CD14-positive monocyte (primary cell): ENCODE data around the gene ITGB2. TPM values are rescaled to one million over a fixed set of nuclear protein-coding genes. Genes with fewer than 3 reads are reported as not detected.
"Not testable (repeated sequence)": the region's sequence is repeated elsewhere in the genome, so short reads cannot be mapped to it uniquely, and the experiment has no call there.

ENCODE experiments used
- DNase-seq, 3 donors: peaks; one replicate each; pipeline ENCODE4 v3.0.0-alpha.2; 2011 to 2022
- H2AFZ ChIP-seq: 2 replicates; pipeline ENCODE4 v1.6.0; 2012; ENCODE audit warnings: mild to moderate bottlenecking, low read depth, low read length, inconsistent platforms; ENCODE audit not compliant: insufficient read depth, poor library complexity, severe bottlenecking
- H3K27ac ChIP-seq, 2 donors: 1 replicate in 1 of 2; 2 replicates in 1 of 2; pipeline ENCODE4 v1.5.1; 2012 to 2013; ENCODE audit warnings: low read length in 2 of 2, control low read depth in 1 of 2, inconsistent platforms in 1 of 2, low read depth in 1 of 2, mild to moderate bottlenecking in 1 of 2
- H3K27me3 ChIP-seq, 2 donors: one replicate each; pipeline versions ENCODE4 v1.6.0 to v1.6.1; 2011 to 2013; ENCODE audit warnings: low read length in 2 of 2; ENCODE audit not compliant: control insufficient read depth in 2 of 2, insufficient read depth in 2 of 2
- H3K36me3 ChIP-seq, 2 donors: replicated peaks in 1 of 2; 1 replicate in 1 of 2; 2 replicates in 1 of 2; pipeline versions ENCODE4 v1.5.1 to v1.6.1; 2012 to 2013; ENCODE audit warnings: low read length in 2 of 2, control low read depth in 1 of 2, inconsistent platforms in 1 of 2, mild to moderate bottlenecking in 1 of 2; ENCODE audit not compliant: insufficient read depth in 2 of 2, control insufficient read depth in 1 of 2
- H3K4me1 ChIP-seq, 2 donors: 1 replicate in 1 of 2; 2 replicates in 1 of 2; pipeline versions ENCODE4 v1.5.1 to v1.6.1; 2012 to 2013; ENCODE audit warnings: low read length in 2 of 2, control low read depth in 1 of 2, inconsistent platforms in 1 of 2, mild to moderate bottlenecking in 1 of 2, moderate library complexity in 1 of 2; ENCODE audit not compliant: insufficient read depth in 2 of 2, control insufficient read depth in 1 of 2
- H3K4me2 ChIP-seq: replicated peaks from 2 replicates; pipeline ENCODE3; 2012; ENCODE audit warnings: low read length, moderate library complexity, mild to moderate bottlenecking; ENCODE audit not compliant: poor library complexity, severe bottlenecking; ENCODE audit errors: extremely low read depth
- H3K4me3 ChIP-seq, 3 experiments: fragments of 200-600 bp in 1 of 3; sonication (generic) in 1 of 3; replicated peaks in 1 of 3; 1 replicate in 2 of 3; 2 replicates in 1 of 3; pipeline ENCODE4 v1.5.1; 2011 to 2013; ENCODE audit warnings: low read length in 3 of 3, mild to moderate bottlenecking in 3 of 3, control low read depth in 2 of 3, low read depth in 2 of 3, inconsistent platforms in 1 of 3, moderate library complexity in 1 of 3
- H3K79me2 ChIP-seq: 2 replicates; pipeline ENCODE4 v1.6.0; 2012; ENCODE audit warnings: mild to moderate bottlenecking, control low read depth, inconsistent platforms, low read length, moderate library complexity; ENCODE audit not compliant: insufficient read depth
- H3K9ac ChIP-seq: 2 replicates; pipeline ENCODE4 v1.6.0; 2017; ENCODE audit warnings: low read length, mild to moderate bottlenecking; ENCODE audit not compliant: insufficient read depth, poor library complexity, severe bottlenecking
- H3K9me3 ChIP-seq, 2 donors: replicated peaks in 1 of 2; 1 replicate in 1 of 2; 2 replicates in 1 of 2; pipeline versions ENCODE4 v1.5.1 to v1.6.1; 2012 to 2013; ENCODE audit warnings: low read length in 2 of 2, control low read depth in 1 of 2; ENCODE audit not compliant: control insufficient read depth in 1 of 2, insufficient read depth in 1 of 2
- H4K20me1 ChIP-seq: 2 replicates; pipeline ENCODE4 v1.6.0; 2012; ENCODE audit warnings: mild to moderate bottlenecking, low read length, control low read depth, moderate library complexity; ENCODE audit not compliant: insufficient read depth
- H3K27ac Mint-ChIP-seq, 7 donors: one replicate each; pipeline ENCODE4 v1.8.0; 2020; ENCODE audit warnings: mild to moderate bottlenecking in 7 of 7, mixed read lengths in 7 of 7, moderate library complexity in 6 of 7, inconsistent platforms in 2 of 7
- H3K27me3 Mint-ChIP-seq, 3 donors: one replicate each; pipeline ENCODE4 v1.8.0; 2021 to 2022; ENCODE audit warnings: low read depth in 3 of 3, mild to moderate bottlenecking in 3 of 3, mixed read lengths in 3 of 3, moderate library complexity in 3 of 3, inconsistent platforms in 1 of 3
- H3K36me3 Mint-ChIP-seq, 2 donors: one replicate each; pipeline ENCODE4 v1.8.0; 2020; ENCODE audit warnings: mixed read lengths in 2 of 2, inconsistent platforms in 1 of 2, mild to moderate bottlenecking in 1 of 2
- H3K4me1 Mint-ChIP-seq: one replicate; pipeline ENCODE4 v1.8.0; 2020; ENCODE audit warnings: mild to moderate bottlenecking, mixed read lengths
- H3K4me3 Mint-ChIP-seq, 2 donors: one replicate each; pipeline ENCODE4 v1.8.0; 2020; ENCODE audit warnings: mild to moderate bottlenecking in 2 of 2, mixed read lengths in 2 of 2, moderate library complexity in 1 of 2
- H3K9me3 Mint-ChIP-seq, 7 donors: one replicate each; pipeline ENCODE4 v1.8.0; 2020 to 2022; ENCODE audit warnings: mixed read lengths in 7 of 7, mild to moderate bottlenecking in 6 of 7, moderate library complexity in 6 of 7, inconsistent platforms in 2 of 7
- CTCF ChIP-seq: fragments of 200-600 bp; IDR thresholded peaks from one replicate; pipeline ENCODE4 v1.8.0; 2022; ENCODE audit warnings: antibody characterized with exemption, mild to moderate bottlenecking
- WGBS: methylation state at CpG from one replicate; pipeline ENCODE4 v1.1.5; 2013; ENCODE audit warnings: missing lambda C conversion rate; ENCODE audit not compliant: insufficient coverage; 5-methylcytosine and 5-hydroxymethylcytosine counted together
- intact Hi-C, 2 donors: fragments of 100-400 bp; cut with micrococcal nuclease; formaldehyde crosslinking; loops; one replicate each; pipeline versions ENCODE4 v1.15.0 to v1.15.1; 2023
- polyA plus RNA-seq, 3 donors: library from polyadenylated mRNA; depleted of rRNA in 1 of 3; unstranded in 2 of 3; stranded (reverse) in 1 of 3; fragments of 300-500 nt in 2 of 3; fragments of >200 nt in 1 of 3; fragmentation: Illumina TruSeq in 2 of 3; gene quantifications; 1 replicate in 2 of 3; 2 replicates in 1 of 3; pipeline ENCODE4 v1.2.3, GENCODE V29; 2012 to 2021

ITGB2 gene
- polyA plus RNA-seq, 3 donors, result 1,470 to 1,628 (median 1,602) TPM

DNA sequence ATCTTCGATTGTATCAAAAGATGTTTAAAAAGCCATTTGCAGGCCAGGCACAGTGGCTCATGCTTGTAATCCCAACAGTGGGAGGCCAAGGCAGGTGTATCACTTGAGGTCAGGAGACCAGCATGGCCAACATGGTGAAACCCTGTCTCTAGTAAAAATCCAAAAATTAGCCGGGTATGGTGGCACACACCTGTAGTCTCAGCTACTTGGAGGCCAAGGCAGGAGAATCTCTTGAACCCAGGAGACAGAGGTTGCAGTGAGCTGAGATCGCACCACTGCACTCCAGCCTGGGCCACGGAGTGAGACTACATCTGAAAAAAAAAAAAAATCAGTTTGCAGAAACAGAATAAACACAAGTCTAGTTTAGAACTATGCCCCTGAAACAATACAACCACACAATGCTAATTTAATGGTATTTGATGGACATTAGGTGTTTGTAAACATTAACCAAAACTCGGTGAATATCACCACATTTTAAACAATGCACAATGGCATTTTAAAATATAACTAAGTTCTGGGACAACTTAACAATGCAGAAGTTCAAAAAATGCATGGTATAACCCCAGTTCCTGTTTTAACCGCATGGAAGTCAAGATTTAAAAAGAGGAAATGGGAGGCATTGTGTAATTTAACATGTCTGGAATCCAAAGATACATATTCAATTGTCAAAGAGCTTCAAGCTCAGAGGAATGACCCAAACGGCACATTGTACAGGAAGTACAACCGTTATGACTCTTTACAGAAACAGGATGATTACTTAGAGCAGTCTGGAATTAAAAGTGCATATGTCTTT, 40.1 kb downstream of the ITGB2 start:
- Histone ChIP-seq H3K4me3 (peak overlapping the region in 1 of 3 experiments; percentile 58), H4K20me1 (peaks cover 10% of the 10 kb centered on the region), H3K27ac (peak overlapping the region; percentile 72 to 88), H3K9ac (peak overlapping the region; percentile 46), H3K4me1 (peaks cover 87% of the 10 kb centered on the region in 2 donors), H3K36me3 (peaks cover 3% of the 10 kb centered on the region in 2 donors), H3K27me3 (no peaks in the 10 kb centered on the region), H2AFZ (no peak overlapping the region), H3K4me2 (peak overlapping the region; percentile 66), H3K9me3 (no peaks in the 10 kb centered on the region), H3K79me2 (peaks cover 28% of the 10 kb centered on the region)
- DNase-seq, result peak; percentile 90 to 99 (median 95)
- peak overlapping the region in 1 of 2 donors; percentile 75 for H3K4me3 Mint-ChIP-seq
- intact Hi-C loops, result loop anchor here in 1 of 2 donors (5.0 kb wide), 1 partner anchor 47 kb away; no protein-coding TSS in a partner anchor
- no peaks in the 10 kb centered on the region for H3K9me3 Mint-ChIP-seq
- peaks cover 85% of the 10 kb centered on the region for H3K4me1 Mint-ChIP-seq
- peak overlapping the region; percentile 93 to 99 (median 96) for H3K27ac Mint-ChIP-seq
- H3K27me3 Mint-ChIP-seq, result peaks cover 0 to 3% (median 0%) of the 10 kb centered on the region in 3 donors
- WGBS, result 44% methylated on average over 3 of the region's 8 CpGs
- H3K36me3 Mint-ChIP-seq, result peaks cover 2 to 4% of the 10 kb centered on the region in 2 donors
- TF ChIP-seq CTCF, result no peak

DNA sequence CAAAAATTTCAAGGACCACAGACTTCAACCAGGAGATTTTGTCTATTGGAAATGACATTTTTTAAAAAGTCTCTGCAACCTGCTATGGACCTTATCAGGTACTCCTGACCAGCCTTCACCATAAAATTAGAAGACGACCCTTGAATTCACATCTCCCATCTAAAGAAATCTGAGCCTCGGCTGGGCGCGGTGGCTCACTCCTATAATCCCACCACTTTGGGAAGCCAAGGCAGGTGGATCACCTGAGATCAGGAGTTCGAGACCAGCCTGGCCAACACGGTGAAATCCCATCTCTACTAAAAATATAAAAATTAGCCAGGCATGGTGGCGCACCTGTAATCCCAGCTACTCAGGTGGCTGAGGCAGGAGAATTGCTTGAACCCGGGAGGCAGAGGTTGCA, 41.5 kb downstream of the ITGB2 start:
- intact Hi-C loops, result loop anchor here in 1 of 2 donors (2.0 kb wide), 2 partner anchors 14 to 46 kb away; no protein-coding TSS in a partner anchor

More for the DNA sequence above, 41.5 kb downstream of the ITGB2 start:
- Histone ChIP-seq H3K27ac (peak overlapping the region; percentile 58 to 88), H3K4me1 (peaks cover 94 to 98% of the 10 kb centered on the region in 2 donors), H3K4me3 (peak overlapping the region in 1 of 3 experiments; percentile 54), H3K79me2 (peaks cover 38% of the 10 kb centered on the region), H3K4me2 (peak overlapping the region; percentile 66)
- H3K36me3 Mint-ChIP-seq, H3K36me3 ChIP-seq, H3K27me3 Mint-ChIP-seq, H3K9me3 Mint-ChIP-seq, H3K9ac ChIP-seq, H2AFZ ChIP-seq, H4K20me1 ChIP-seq, H3K9me3 ChIP-seq, DNase-seq, H3K27me3 ChIP-seq: not testable (repeated sequence)
- peak overlapping the region; percentile 93 to 99 (median 96) for H3K27ac Mint-ChIP-seq
- peak overlapping the region in 1 of 2 donors; percentile 16 for H3K4me3 Mint-ChIP-seq
- peaks cover 88% of the 10 kb centered on the region for H3K4me1 Mint-ChIP-seq
- 97% methylated on average over 6 of the region's 8 CpGs for WGBS
